ENCODE results near the gene FAM13B.
"Not testable (repeated sequence)": the region's sequence is repeated elsewhere in the genome, so short reads cannot be mapped to it uniquely, and the experiment has no call there.

The FAM13B gene

GRCh38 chr5:138051441-138052296 lies 18.8 kb upstream of the FAM13B start:
- Histone ChIP-seq H3K79me2 (ENCODE audit: insufficient read depth, low read length) (no peaks in the 10 kb centered on the region), H3K9me3 (ENCODE audit: low read length) (no peaks in the 10 kb centered on the region), H3K4me3 (ENCODE audit: low read depth, low read length, poor library complexity, severe bottlenecking) (no peak overlapping the region), H3K4me1 (ENCODE audit: insufficient read depth, low read length, severe bottlenecking) (peaks cover 17% of the 10 kb centered on the region), H2AFZ (ENCODE audit: low read length) (no peak overlapping the region), H3K36me3 (ENCODE audit: insufficient read depth, low read length) (no peaks in the 10 kb centered on the region), H3K27ac (ENCODE audit: low read depth, low read length, poor library complexity, severe bottlenecking) (no peak overlapping the region), H3F3A (ENCODE audit: insufficient read depth, low read length) (peaks cover 5% of the 10 kb centered on the region; the same call in 1 of the 2 replicates), H3K9me2 (ENCODE audit: low read depth, low read length) (no peaks in the 10 kb centered on the region), H4K20me1 (ENCODE audit: insufficient read depth, low read length) (no peaks in the 10 kb centered on the region), H3K4me2 (ENCODE audit: low read length) (no peak overlapping the region), H3K27me3 (ENCODE audit: insufficient read depth, low read length) (no peaks in the 10 kb centered on the region), H3K9ac (ENCODE audit: low read length) (no peak overlapping the region)
- TF ChIP-seq EZH2 (IDR thresholded peaks at IDR 0.05; ENCODE audit: borderline replicate concordance, low read length) (no peak), CTCF (IDR thresholded peaks at IDR 0.05; ENCODE audit: low read length) (no peak)

GRCh38 chr5:138045283-138045682 lies 12.4 kb upstream of the FAM13B start:
- not testable (repeated sequence) for H3K4me3 ChIP-seq (ENCODE audit: low read depth, low read length, poor library complexity, severe bottlenecking); H3K9me2 ChIP-seq (ENCODE audit: low read depth, low read length); H3F3A ChIP-seq (ENCODE audit: insufficient read depth, low read length); H3K36me3 ChIP-seq (ENCODE audit: insufficient read depth, low read length); H3K4me1 ChIP-seq (ENCODE audit: insufficient read depth, low read length, severe bottlenecking); H3K27me3 ChIP-seq (ENCODE audit: insufficient read depth, low read length); H3K9me3 ChIP-seq (ENCODE audit: low read length); H3K9ac ChIP-seq (ENCODE audit: low read length); H3K4me2 ChIP-seq (ENCODE audit: low read length); H4K20me1 ChIP-seq (ENCODE audit: insufficient read depth, low read length); H3K79me2 ChIP-seq (ENCODE audit: insufficient read depth, low read length); H2AFZ ChIP-seq (ENCODE audit: low read length); H3K27ac ChIP-seq (ENCODE audit: low read depth, low read length, poor library complexity, severe bottlenecking)

- no peak overlapping the region for H3K27ac ChIP-seq (ENCODE audit: low read depth, low read length, poor library complexity, severe bottlenecking)
- no peak overlapping the region for H3K4me2 ChIP-seq (ENCODE audit: low read length)
- H3K9me3 ChIP-seq (ENCODE audit: low read length), result no peaks in the 10 kb centered on the region
Measured at GRCh38 chr5:138038826-138039225, 5.9 kb upstream of the FAM13B start.

More at GRCh38 chr5:138038826-138039225, 5.9 kb upstream of the FAM13B start:
- TF ChIP-seq CTCF (IDR thresholded peaks at IDR 0.05; ENCODE audit: low read length) (no peak), EZH2 (IDR thresholded peaks at IDR 0.05; ENCODE audit: borderline replicate concordance, low read length) (no peak)
- no peaks in the 10 kb centered on the region for H3K36me3 ChIP-seq (ENCODE audit: insufficient read depth, low read length)
- H4K20me1 ChIP-seq (ENCODE audit: insufficient read depth, low read length), result no peaks in the 10 kb centered on the region
- no peaks in the 10 kb centered on the region for H3F3A ChIP-seq (ENCODE audit: insufficient read depth, low read length)
- no peak overlapping the region for H2AFZ ChIP-seq (ENCODE audit: low read length)
- H3K9me2 ChIP-seq (ENCODE audit: low read depth, low read length), result no peaks in the 10 kb centered on the region
- H3K9ac ChIP-seq (ENCODE audit: low read length), result no peak overlapping the region
- H3K4me3 ChIP-seq (ENCODE audit: low read depth, low read length, poor library complexity, severe bottlenecking), result no peak overlapping the region
- H3K4me1 ChIP-seq (ENCODE audit: insufficient read depth, low read length, severe bottlenecking), result peaks cover 3% of the 10 kb centered on the region
- no peaks in the 10 kb centered on the region for H3K79me2 ChIP-seq (ENCODE audit: insufficient read depth, low read length)
- H3K27me3 ChIP-seq (ENCODE audit: insufficient read depth, low read length), result no peaks in the 10 kb centered on the region

Data from OCI-LY1 (cell line).